Measurements from ENCODE around the gene ARL8A. TPM values are rescaled to one million over a fixed set of nuclear protein-coding genes. Genes with fewer than 3 reads are reported as not detected.

The ARL8A gene
- total RNA-seq, 2 donors from 2014 or later = 72.8 to 82.0 TPM

DNA sequence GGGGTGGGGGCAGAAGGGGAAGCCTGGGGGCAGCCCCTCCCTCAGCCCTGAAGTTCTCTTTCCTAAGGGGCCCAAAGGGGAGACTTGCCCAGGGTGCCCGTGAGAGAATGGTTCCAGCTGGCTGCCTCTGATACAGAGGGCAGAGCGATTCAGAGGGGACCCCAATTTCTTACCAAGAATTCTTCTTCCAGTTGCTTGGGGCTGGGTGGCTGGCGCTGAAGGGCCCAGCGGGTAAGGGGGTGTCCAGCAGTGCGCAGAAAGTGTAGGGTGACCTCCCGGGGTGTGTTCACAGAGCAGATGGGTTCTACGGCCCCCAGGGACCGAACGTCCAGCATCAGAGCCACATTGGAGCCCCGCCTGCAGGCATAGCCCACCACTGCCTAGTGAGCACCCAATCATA lies 13.4 kb upstream of the ARL8A start:
- Histone ChIP-seq H3K36me3 (ENCODE audit: control insufficient read depth, insufficient read depth, low read length) (no peaks in the 10 kb centered on the region), H3K9me3 (ENCODE audit: control insufficient read depth, low read length) (no peaks in the 10 kb centered on the region), H3K4me3 (ENCODE audit: low read length) (no peak overlapping the region), H3K27ac (ENCODE audit: low read depth, low read length) (no peak overlapping the region), H3K27me3 (ENCODE audit: control insufficient read depth, insufficient read depth, low read length, poor library complexity, severe bottlenecking) (no peaks in the 10 kb centered on the region), H3K4me1 (ENCODE audit: control insufficient read depth, insufficient read depth, low read length) (no peaks in the 10 kb centered on the region), H3K9ac (ENCODE audit: extremely low read depth, low read length, poor library complexity, severe bottlenecking) (no peak overlapping the region)
- no peaks in the 10 kb centered on the region for H3K9me3 Mint-ChIP-seq
- no peak overlapping the region for H3K27ac Mint-ChIP-seq
- no peak for DNase-seq
- no peaks in the 10 kb centered on the region for H3K36me3 Mint-ChIP-seq (ENCODE audit: low read depth)
- TF ChIP-seq, protein P1, sequence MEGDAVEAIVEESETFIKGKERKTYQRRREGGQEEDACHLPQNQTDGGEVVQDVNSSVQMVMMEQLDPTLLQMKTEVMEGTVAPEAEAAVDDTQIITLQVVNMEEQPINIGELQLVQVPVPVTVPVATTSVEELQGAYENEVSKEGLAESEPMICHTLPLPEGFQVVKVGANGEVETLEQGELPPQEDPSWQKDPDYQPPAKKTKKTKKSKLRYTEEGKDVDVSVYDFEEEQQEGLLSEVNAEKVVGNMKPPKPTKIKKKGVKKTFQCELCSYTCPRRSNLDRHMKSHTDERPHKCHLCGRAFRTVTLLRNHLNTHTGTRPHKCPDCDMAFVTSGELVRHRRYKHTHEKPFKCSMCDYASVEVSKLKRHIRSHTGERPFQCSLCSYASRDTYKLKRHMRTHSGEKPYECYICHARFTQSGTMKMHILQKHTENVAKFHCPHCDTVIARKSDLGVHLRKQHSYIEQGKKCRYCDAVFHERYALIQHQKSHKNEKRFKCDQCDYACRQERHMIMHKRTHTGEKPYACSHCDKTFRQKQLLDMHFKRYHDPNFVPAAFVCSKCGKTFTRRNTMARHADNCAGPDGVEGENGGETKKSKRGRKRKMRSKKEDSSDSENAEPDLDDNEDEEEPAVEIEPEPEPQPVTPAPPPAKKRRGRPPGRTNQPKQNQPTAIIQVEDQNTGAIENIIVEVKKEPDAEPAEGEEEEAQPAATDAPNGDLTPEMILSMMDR (conservative IDR thresholded peaks at IDR 0.05) = no peak
- WGBS, 2 experiments (ENCODE audit: insufficient coverage in 1 of 2, insufficient read length in 1 of 2) = 89 to 93% methylated on average over 8 to 10 of the region's 10 CpGs
- peaks cover 28% of the 10 kb centered on the region for H3K4me1 Mint-ChIP-seq
- H3K27me3 Mint-ChIP-seq (ENCODE audit: insufficient read depth) = no peaks in the 10 kb centered on the region
- H3K4me3 Mint-ChIP-seq = no peak overlapping the region

DNA sequence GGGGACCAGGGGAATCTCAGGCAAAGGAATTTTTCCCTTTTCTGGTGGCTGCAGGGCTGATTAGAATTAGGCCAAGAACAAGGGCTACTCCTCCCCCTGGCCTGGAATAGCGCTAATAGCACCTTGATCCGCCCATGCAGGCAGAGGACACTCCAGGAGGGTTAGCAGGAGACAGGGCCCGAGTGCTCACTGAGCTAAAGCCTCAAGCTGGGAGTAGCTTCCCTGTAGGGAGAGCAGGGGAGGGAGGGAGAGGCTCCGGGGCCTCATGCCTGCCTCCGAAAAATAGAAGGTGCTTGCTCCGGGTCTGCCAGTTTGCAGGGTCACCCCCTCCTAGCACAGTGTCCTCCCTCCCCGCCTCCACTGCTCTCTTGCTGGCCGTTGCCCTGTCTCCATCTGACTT lies 12.1 kb upstream of the ARL8A start:
- Mint-ChIP-seq H3K4me3 (no peak overlapping the region), H3K9me3 (no peaks in the 10 kb centered on the region), H3K27ac (no peak overlapping the region), H3K36me3 (ENCODE audit: low read depth) (no peaks in the 10 kb centered on the region), H3K4me1 (peaks cover 18% of the 10 kb centered on the region), H3K27me3 (ENCODE audit: insufficient read depth) (no peaks in the 10 kb centered on the region)
- no peak overlapping the region for H3K4me3 ChIP-seq (ENCODE audit: low read length)
- H3K9ac ChIP-seq (ENCODE audit: extremely low read depth, low read length, poor library complexity, severe bottlenecking) = no peak overlapping the region
- no peaks in the 10 kb centered on the region for H3K4me1 ChIP-seq (ENCODE audit: control insufficient read depth, insufficient read depth, low read length)
- TF ChIP-seq, protein P1 (conservative IDR thresholded peaks at IDR 0.05) = no peak
- no peak overlapping the region for H3K27ac ChIP-seq (ENCODE audit: low read depth, low read length)
- no peaks in the 10 kb centered on the region for H3K27me3 ChIP-seq (ENCODE audit: control insufficient read depth, insufficient read depth, low read length, poor library complexity, severe bottlenecking)
- peak; percentile 63 for DNase-seq
- no peaks in the 10 kb centered on the region for H3K9me3 ChIP-seq (ENCODE audit: control insufficient read depth, low read length)
- 79 to 80% methylated on average over 4 to 8 of the region's 8 CpGs for WGBS, 2 experiments (ENCODE audit: insufficient coverage in 1 of 2, insufficient read length in 1 of 2)
- H3K36me3 ChIP-seq (ENCODE audit: control insufficient read depth, insufficient read depth, low read length) = no peaks in the 10 kb centered on the region

DNA sequence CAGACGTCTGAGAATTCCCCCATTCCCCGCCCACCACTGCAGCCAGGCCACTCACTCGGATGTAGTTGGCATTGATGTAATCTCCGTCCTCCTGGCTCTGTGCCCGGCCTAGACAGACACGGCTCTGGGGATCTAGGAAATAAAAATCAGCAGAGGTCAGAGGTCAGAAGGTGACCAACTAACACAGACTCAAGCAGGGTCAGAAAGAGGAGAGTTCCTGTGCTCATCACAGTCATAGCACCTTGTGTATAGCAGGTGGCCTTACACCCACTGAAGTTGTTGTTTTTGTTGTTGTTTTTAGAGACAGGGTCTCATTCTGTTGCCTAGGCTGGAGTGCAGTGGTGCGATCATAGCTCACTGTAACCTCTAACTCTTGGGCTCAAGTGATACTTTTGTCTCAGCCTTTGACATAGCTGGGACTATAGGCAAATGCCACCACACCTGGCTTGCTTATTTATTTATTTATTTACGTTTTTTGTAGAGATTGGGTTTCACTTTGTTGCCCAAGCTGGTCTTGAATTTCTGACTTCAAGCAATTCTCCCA lies 11.0 kb upstream of the ARL8A start:
- Histone ChIP-seq H3K9me3 (ENCODE audit: control insufficient read depth, low read length) (no peaks in the 10 kb centered on the region), H3K36me3 (ENCODE audit: control insufficient read depth, insufficient read depth, low read length) (no peaks in the 10 kb centered on the region), H3K27ac (ENCODE audit: low read depth, low read length) (no peak overlapping the region), H3K4me3 (ENCODE audit: low read length) (no peak overlapping the region), H3K4me1 (ENCODE audit: control insufficient read depth, insufficient read depth, low read length) (no peaks in the 10 kb centered on the region), H3K27me3 (ENCODE audit: control insufficient read depth, insufficient read depth, low read length, poor library complexity, severe bottlenecking) (no peaks in the 10 kb centered on the region), H3K9ac (ENCODE audit: extremely low read depth, low read length, poor library complexity, severe bottlenecking) (no peak overlapping the region)
- no peaks in the 10 kb centered on the region for H3K27me3 Mint-ChIP-seq (ENCODE audit: insufficient read depth)
- TF ChIP-seq, protein P1 (conservative IDR thresholded peaks at IDR 0.05) = no peak
- no peaks in the 10 kb centered on the region for H3K36me3 Mint-ChIP-seq (ENCODE audit: low read depth)
- DNase-seq = no peak
- peaks cover 12% of the 10 kb centered on the region for H3K4me1 Mint-ChIP-seq
- H3K27ac Mint-ChIP-seq = no peak overlapping the region
- no peaks in the 10 kb centered on the region for H3K9me3 Mint-ChIP-seq
- 85 to 90% methylated on average over 4 to 8 of the region's 8 CpGs for WGBS, 2 experiments (ENCODE audit: insufficient coverage in 1 of 2, insufficient read length in 1 of 2)
- H3K4me3 Mint-ChIP-seq = no peak overlapping the region
